Mesendoderm (in vitro differentiated cells): ENCODE results near the gene SLC39A5.

Source experiments
- DNase-seq: peaks from one replicate; pipeline ENCODE4 v3.0.0; 2013
- H2AK5ac ChIP-seq: 2 replicates; pipeline ENCODE4 v1.6.1; 2013; ENCODE audit warnings: low read length, inconsistent platforms
- H2BK120ac ChIP-seq: 2 replicates; pipeline ENCODE4 v1.6.1; 2013; ENCODE audit warnings: low read depth, mild to moderate bottlenecking, low read length, moderate library complexity, mixed read lengths
- H2BK15ac ChIP-seq: replicated peaks from 2 replicates; pipeline ENCODE4 v1.6.1; 2013; ENCODE audit warnings: low read depth, mild to moderate bottlenecking, moderate library complexity
- H2BK5ac ChIP-seq: 2 replicates; pipeline ENCODE4 v1.6.1; 2013; ENCODE audit warnings: low read length, inconsistent platforms
- H3K18ac ChIP-seq: 2 replicates; pipeline ENCODE4 v1.6.1; 2013; ENCODE audit warnings: mild to moderate bottlenecking, low read length, mixed read lengths
- H3K23ac ChIP-seq: one replicate; pipeline ENCODE4 v1.6.1; 2013; ENCODE audit warnings: low read length
- H3K27ac ChIP-seq: 2 replicates; pipeline ENCODE4 v1.5.1; 2013; ENCODE audit warnings: low read depth, mild to moderate bottlenecking, inconsistent platforms, low read length, moderate library complexity
- H3K27me3 ChIP-seq: 2 replicates; pipeline ENCODE4 v1.6.1; 2013; ENCODE audit warnings: low read length, control low read depth, mild to moderate bottlenecking, inconsistent platforms; ENCODE audit not compliant: insufficient read depth, poor library complexity
- H3K36me3 ChIP-seq: 2 replicates; pipeline ENCODE4 v1.6.1; 2013; ENCODE audit warnings: low read length, inconsistent platforms; ENCODE audit not compliant: control insufficient read depth, insufficient read depth
- H3K4ac ChIP-seq: one replicate; pipeline ENCODE4 v1.6.1; 2013; ENCODE audit warnings: low read depth, mild to moderate bottlenecking, low read length, moderate library complexity
- H3K4me1 ChIP-seq: 2 replicates; pipeline ENCODE4 v1.6.1; 2013; ENCODE audit warnings: low read depth, low read length, inconsistent platforms; ENCODE audit not compliant: control insufficient read depth
- H3K4me2 ChIP-seq: 2 replicates; pipeline ENCODE4 v1.6.1; 2013; ENCODE audit warnings: low read length
- H3K4me3 ChIP-seq: 2 replicates; pipeline ENCODE4 v1.5.1; 2013; ENCODE audit warnings: mild to moderate bottlenecking, low read length
- H3K56ac ChIP-seq: one replicate; pipeline ENCODE4 v1.6.1; 2013; ENCODE audit warnings: low read length
- H3K79me1 ChIP-seq: 2 replicates; pipeline ENCODE4 v1.6.1; 2013; ENCODE audit warnings: low read length, inconsistent platforms
- H3K79me2 ChIP-seq: 2 replicates; pipeline ENCODE4 v1.6.1; 2013; ENCODE audit warnings: mild to moderate bottlenecking, low read length; ENCODE audit not compliant: control insufficient read depth, insufficient read depth
- H3K9ac ChIP-seq: 2 replicates; pipeline ENCODE4 v1.6.1; 2013; ENCODE audit warnings: low read length, inconsistent platforms
- H4K5ac ChIP-seq: one replicate; pipeline ENCODE4 v1.6.1; 2013; ENCODE audit warnings: low read length
- H4K8ac ChIP-seq: one replicate; pipeline ENCODE4 v1.6.1; 2013; ENCODE audit warnings: low read depth, mild to moderate bottlenecking, control low read depth, low read length, moderate library complexity
- WGBS: extraction: QIAGEN DNeasy Blood & Tissue Kit; methylation state at CpG from one replicate; pipeline ENCODE4 v1.1.7; 2013; ENCODE audit warnings: low lambda C conversion rate, missing lambda C conversion rate; ENCODE audit not compliant: insufficient coverage; ENCODE audit errors: extremely low coverage; 5-methylcytosine and 5-hydroxymethylcytosine counted together

SLC39A5 gene

DNA sequence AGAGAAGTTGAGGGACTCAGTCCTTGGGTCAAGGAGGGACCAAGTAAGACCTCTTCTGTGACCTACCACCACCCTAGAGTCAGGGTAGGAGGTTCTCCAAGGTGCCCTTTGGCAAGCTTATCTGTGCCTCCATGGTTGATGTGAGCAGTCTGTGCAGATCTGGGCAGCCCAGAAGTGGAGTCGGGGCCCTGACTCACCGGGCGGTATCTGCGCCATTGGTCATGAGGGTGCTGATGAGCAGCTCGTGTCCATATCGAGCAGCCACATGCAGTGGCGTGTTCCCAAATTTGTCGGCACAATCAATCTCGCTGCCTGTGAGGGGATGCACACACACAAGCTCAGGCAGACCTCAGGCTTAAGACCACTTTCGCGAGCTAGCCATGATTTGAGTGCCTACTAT is 23.2 kb downstream of the SLC39A5 start:
- no peak overlapping the region for H2AK5ac ChIP-seq
- H3K4ac ChIP-seq = no peak overlapping the region
- no peak overlapping the region for H3K18ac ChIP-seq
- H2BK5ac ChIP-seq = no peak overlapping the region
- H3K4me2 ChIP-seq = no peak overlapping the region
- no peak for DNase-seq
- no peak overlapping the region for H3K23ac ChIP-seq
- H3K4me1 ChIP-seq = peaks cover 8% of the 10 kb centered on the region
- H3K27me3 ChIP-seq = no peaks in the 10 kb centered on the region
- no CpG with 5 or more reads among the region's 11 CpGs for WGBS
- no peak overlapping the region for H3K56ac ChIP-seq
- no peak overlapping the region for H3K9ac ChIP-seq
- H3K79me2 ChIP-seq = peaks cover 6% of the 10 kb centered on the region
- no peak overlapping the region for H3K4me3 ChIP-seq
- H3K79me1 ChIP-seq = peaks cover 13% of the 10 kb centered on the region
- H4K5ac ChIP-seq = no peak overlapping the region
- H2BK120ac ChIP-seq = no peak overlapping the region
- no peak overlapping the region for H4K8ac ChIP-seq
- peaks cover 36% of the 10 kb centered on the region for H3K36me3 ChIP-seq
- no peak overlapping the region for H2BK15ac ChIP-seq
- H3K27ac ChIP-seq = no peak overlapping the region

DNA sequence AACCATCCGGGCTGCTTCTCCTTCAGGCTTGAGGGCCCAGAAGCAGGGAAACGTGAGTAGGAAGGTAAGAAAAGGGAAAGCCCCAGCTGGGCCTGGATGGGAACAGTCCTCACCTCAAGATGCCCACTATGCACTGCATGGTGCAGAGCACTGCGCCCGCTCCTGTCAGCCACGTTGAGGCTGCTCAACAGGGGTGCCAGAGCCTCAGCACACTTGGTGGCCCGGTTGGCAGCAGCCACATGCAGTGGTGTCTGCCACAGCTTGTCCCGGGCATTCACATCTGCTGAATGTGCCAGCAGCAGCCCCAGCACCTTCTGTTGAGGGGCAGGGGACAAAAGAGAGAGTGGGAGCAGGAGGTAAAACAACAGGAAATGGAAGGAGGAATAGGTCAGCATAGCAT is 25.8 kb downstream of the SLC39A5 start:
- no peak overlapping the region for H2AK5ac ChIP-seq
- no peak for DNase-seq
- H4K5ac ChIP-seq = no peak overlapping the region
- no peak overlapping the region for H4K8ac ChIP-seq
- H3K18ac ChIP-seq = no peak overlapping the region
- peak overlapping the region; percentile 2 for H3K9ac ChIP-seq
- no peak overlapping the region for H3K23ac ChIP-seq
- peaks cover 6% of the 10 kb centered on the region for H3K79me2 ChIP-seq
- H3K36me3 ChIP-seq = peaks cover 24% of the 10 kb centered on the region
- no peak overlapping the region for H3K4ac ChIP-seq
- H3K27me3 ChIP-seq = no peaks in the 10 kb centered on the region
- H3K79me1 ChIP-seq = peaks cover 13% of the 10 kb centered on the region
- H2BK120ac ChIP-seq = no peak overlapping the region
- no peak overlapping the region for H2BK15ac ChIP-seq
- WGBS = no CpG with 5 or more reads among the region's 7 CpGs
- peaks cover 8% of the 10 kb centered on the region for H3K4me1 ChIP-seq
- H3K56ac ChIP-seq = no peak overlapping the region
- H3K4me3 ChIP-seq = no peak overlapping the region
- no peak overlapping the region for H3K27ac ChIP-seq
- no peak overlapping the region for H3K4me2 ChIP-seq
- no peak overlapping the region for H2BK5ac ChIP-seq

DNA sequence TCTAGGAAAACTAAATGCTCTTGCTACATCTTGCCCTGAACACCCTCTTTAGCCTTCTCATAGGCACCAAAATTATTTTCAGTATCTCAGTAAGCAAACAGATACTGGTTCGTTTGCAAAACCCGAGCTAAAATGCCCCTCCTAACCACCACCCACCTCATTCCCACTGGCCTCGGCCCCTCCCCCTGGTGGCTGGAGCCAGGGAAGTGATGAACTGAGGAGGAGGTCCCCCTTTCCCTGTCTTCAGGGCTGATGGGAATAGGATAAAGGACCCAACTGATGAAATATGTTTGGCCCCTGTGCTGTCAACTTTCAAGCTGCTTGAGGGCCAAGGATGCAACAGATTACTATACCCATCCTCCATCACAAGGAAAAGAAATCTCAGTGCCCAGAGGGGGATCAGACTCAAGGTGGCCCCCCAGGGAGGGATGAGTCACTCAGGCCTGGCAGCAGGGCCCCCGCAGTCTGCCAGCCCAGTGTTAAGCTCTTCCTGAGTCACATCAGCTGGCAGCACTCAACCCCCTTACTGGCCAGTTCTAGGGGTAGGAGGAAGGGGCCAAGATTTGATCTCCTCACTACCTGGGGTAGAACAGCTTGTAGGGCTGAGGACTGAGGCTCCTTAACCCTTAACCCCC is 26.6 kb downstream of the SLC39A5 start:
- Histone ChIP-seq H3K27ac (no peak overlapping the region), H3K36me3 (peaks cover 24% of the 10 kb centered on the region)
- peak; percentile 55 for DNase-seq

DNA sequence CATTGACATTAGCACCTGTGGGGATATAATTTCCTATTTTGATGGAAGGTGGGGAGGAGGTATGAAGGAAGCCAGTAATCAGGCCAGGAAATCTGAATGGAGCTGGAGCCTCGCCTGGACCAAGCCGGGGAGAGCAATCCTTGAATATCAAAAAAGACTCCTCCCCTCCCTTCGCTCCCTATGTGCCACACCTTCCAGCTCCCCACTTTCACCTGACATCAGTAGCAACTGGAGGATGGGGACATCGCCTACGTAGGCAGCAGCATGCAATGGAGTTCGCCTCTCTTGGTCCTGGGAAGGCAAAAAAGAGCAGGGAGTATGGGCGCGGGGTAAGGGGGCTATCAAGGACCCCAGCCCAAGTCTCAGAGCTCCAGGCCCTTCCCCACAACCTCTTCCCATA is 27.2 kb downstream of the SLC39A5 start:
- Histone ChIP-seq H3K18ac (no peak overlapping the region), H4K8ac (no peak overlapping the region), H3K27ac (peak overlapping the region; percentile 32), H4K5ac (no peak overlapping the region), H3K4me3 (peak overlapping the region; percentile 47), H3K27me3 (no peaks in the 10 kb centered on the region), H3K4ac (no peak overlapping the region), H2BK15ac (no peak overlapping the region), H3K79me2 (peaks cover 6% of the 10 kb centered on the region), H3K79me1 (peaks cover 13% of the 10 kb centered on the region), H3K4me2 (peak overlapping the region; percentile 56), H3K36me3 (peaks cover 20% of the 10 kb centered on the region), H3K23ac (no peak overlapping the region), H3K9ac (peak overlapping the region; percentile 97), H2AK5ac (no peak overlapping the region), H2BK120ac (no peak overlapping the region), H3K56ac (peak overlapping the region; percentile 75), H2BK5ac (no peak overlapping the region), H3K4me1 (peaks cover 8% of the 10 kb centered on the region)
- WGBS = no CpG with 5 or more reads among the region's 8 CpGs
- DNase-seq = no peak

More for the DNA sequence above, 26.6 kb downstream of the SLC39A5 start:
- Histone ChIP-seq H3K23ac (no peak overlapping the region), H2BK5ac (no peak overlapping the region), H3K56ac (peak overlapping the region; percentile 49), H3K4me2 (peak overlapping the region; percentile 56), H4K8ac (no peak overlapping the region), H3K18ac (no peak overlapping the region), H3K4me3 (no peak overlapping the region), H3K4me1 (peaks cover 8% of the 10 kb centered on the region), H4K5ac (no peak overlapping the region), H3K4ac (no peak overlapping the region), H2BK120ac (no peak overlapping the region), H2AK5ac (no peak overlapping the region), H3K79me1 (peaks cover 13% of the 10 kb centered on the region), H3K9ac (peak overlapping the region; percentile 97), H2BK15ac (no peak overlapping the region), H3K79me2 (peaks cover 6% of the 10 kb centered on the region), H3K27me3 (no peaks in the 10 kb centered on the region)
- no CpG with 5 or more reads among the region's 4 CpGs for WGBS

DNA sequence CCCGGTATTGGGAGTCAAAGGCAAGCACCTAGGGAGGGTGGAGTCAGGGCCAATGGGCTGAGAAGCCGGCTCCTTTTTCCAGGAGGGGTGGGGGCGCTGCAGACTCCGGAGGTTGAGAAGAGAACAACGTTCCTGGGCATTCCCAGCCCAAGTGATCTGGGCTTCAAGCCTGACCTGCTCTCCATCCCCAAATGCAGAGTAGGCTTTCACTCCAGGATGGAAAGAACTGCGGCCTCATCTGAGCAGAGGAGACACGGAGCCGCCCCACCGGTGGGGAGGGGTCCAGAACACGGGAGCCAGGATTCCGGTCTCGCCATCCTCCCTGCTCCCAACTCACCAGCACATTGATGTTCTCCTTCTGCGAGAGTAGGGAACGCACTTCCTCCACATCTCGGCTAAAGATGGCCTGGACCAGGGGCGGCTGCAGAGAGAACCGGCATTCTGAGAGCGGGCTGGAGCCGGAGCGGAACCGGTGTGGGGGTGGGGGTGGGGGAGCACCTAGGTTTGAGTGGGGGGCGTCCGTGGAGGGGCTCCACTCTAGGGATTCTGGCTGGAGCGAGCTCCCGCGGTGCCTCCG is 27.7 kb downstream of the SLC39A5 start:
- Histone ChIP-seq H2AK5ac (no peak overlapping the region), H3K18ac (peak overlapping the region; percentile 42), H3K79me2 (peaks cover 6% of the 10 kb centered on the region), H4K5ac (no peak overlapping the region), H3K4me3 (peak overlapping the region; percentile 86), H3K56ac (peak overlapping the region; percentile 98), H3K4me2 (peak overlapping the region; percentile 72), H3K4me1 (peaks cover 8% of the 10 kb centered on the region), H3K27me3 (no peaks in the 10 kb centered on the region), H2BK15ac (no peak overlapping the region), H3K27ac (peak overlapping the region; percentile 32), H2BK5ac (peak overlapping the region; percentile 51), H2BK120ac (no peak overlapping the region), H3K36me3 (peaks cover 15% of the 10 kb centered on the region), H4K8ac (no peak overlapping the region), H3K9ac (peak overlapping the region; percentile 97), H3K23ac (peak overlapping the region; percentile 98), H3K4ac (peak overlapping the region; percentile 57), H3K79me1 (peaks cover 13% of the 10 kb centered on the region)
- WGBS = no CpG with 5 or more reads among the region's 27 CpGs
- peak; percentile 84 for DNase-seq
